GM12892 (cell line): ENCODE measurements around the gene RBM10.

Experiments used
- POLR2A ChIP-seq: IDR thresholded peaks from 2 replicates; pipeline ENCODE4 v1.6.1; 2011; ENCODE audit warnings: low read depth, low read length, control low read depth
- TAF1 ChIP-seq: IDR thresholded peaks from 2 replicates; pipeline ENCODE4 v1.6.1; 2011; ENCODE audit warnings: low read depth, mild to moderate bottlenecking, control low read depth, low read length, borderline replicate concordance

DNA sequence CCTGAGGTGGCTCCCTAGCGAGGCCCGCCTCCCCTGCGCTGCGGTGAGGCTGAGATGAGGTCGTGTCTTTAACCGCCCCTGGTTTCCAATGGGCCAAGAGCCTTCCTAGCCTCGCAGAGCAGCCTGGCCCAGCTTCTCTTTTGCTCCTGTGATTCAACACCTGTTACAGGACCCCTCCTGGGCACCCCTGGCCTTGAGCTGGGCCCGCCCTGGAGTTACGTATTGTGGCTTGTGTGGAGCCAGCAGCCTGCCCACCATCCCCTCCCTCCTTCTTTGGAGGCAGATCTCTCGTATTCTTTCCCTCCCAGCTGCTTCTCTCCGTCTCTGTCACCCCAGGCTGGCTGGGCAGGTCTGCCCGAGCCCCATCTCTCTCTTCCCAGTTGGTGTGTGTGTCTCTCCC lies 29.4 kb downstream of the RBM10 start:
- TF ChIP-seq POLR2A: no peak
- TF ChIP-seq TAF1: no peak
